Suprapubic skin (tissue), 4 donors: ENCODE measurements around the gene PLXNA4. TPM values are rescaled to one million over a fixed set of nuclear protein-coding genes. Genes with fewer than 3 reads are reported as not detected.

Experiments used
- DNase-seq, 2 donors: peaks; one replicate each; pipeline ENCODE4 v3.0.0-alpha.2; 2019; ENCODE audit warnings: low spot score in 2 of 2
- H3K27ac ChIP-seq: fragments of 200-600 bp; sonication (generic); one replicate; pipeline ENCODE4 v1.5.1; 2019
- H3K27me3 ChIP-seq: fragments of 200-600 bp; sonication (generic); one replicate; pipeline ENCODE4 v1.5.1; 2019
- H3K36me3 ChIP-seq: fragments of 200-600 bp; sonication (generic); one replicate; pipeline ENCODE4 v1.5.1; 2019
- H3K4me1 ChIP-seq: fragments of 200-600 bp; sonication (generic); one replicate; pipeline ENCODE4 v1.5.1; 2019
- H3K4me3 ChIP-seq: fragments of 200-600 bp; sonication (generic); one replicate; pipeline ENCODE4 v1.5.1; 2019; ENCODE audit warnings: mild to moderate bottlenecking
- H3K9me3 ChIP-seq: fragments of 200-600 bp; sonication (generic); one replicate; pipeline ENCODE4 v1.5.1; 2019
- CTCF ChIP-seq, 2 donors: fragments of 200-600 bp in 1 of 2; fragments of 450-650 bp in 1 of 2; sonication (generic) in 1 of 2; IDR thresholded peaks; one replicate each; pipeline ENCODE4 v1.5.1; 2016 to 2019; ENCODE audit warnings: antibody characterized with exemption in 2 of 2, mild to moderate bottlenecking in 1 of 2, moderate library complexity in 1 of 2
- EP300 ChIP-seq: sonication (generic); formaldehyde crosslinking; IDR thresholded peaks from one replicate; pipeline ENCODE4 v1.6.1; 2017; ENCODE audit warnings: antibody characterized with exemption
- POLR2A ChIP-seq, 2 donors: fragments of 450-650 bp; IDR thresholded peaks; one replicate each; pipeline ENCODE4 v1.6.1; 2017; ENCODE audit warnings: antibody characterized with exemption in 2 of 2, mild to moderate bottlenecking in 2 of 2, moderate library complexity in 2 of 2
- POLR2AphosphoS5 ChIP-seq, 3 donors: sonication (generic); formaldehyde crosslinking; IDR thresholded peaks; one replicate each; pipeline ENCODE4 v1.6.1; 2017; ENCODE audit warnings: antibody characterized with exemption in 3 of 3
- WGBS: methylation state at CpG from one replicate; pipeline ENCODE4 v1.1.5; 2018; 5-methylcytosine and 5-hydroxymethylcytosine counted together
- total RNA-seq, 4 donors: library from RNA; depleted of rRNA; stranded (reverse); fragments of >200 nt; gene quantifications; one replicate each; pipeline ENCODE4 v1.1.0, GENCODE V29; 2016

PLXNA4 gene
- total RNA-seq, 4 donors from 2014 or later = 5.4 to 10.7 (median 7.1) TPM

GRCh38 chr7:132486274-132486610, 90.0 kb downstream of the PLXNA4 start:
- Histone ChIP-seq H3K4me1 (peaks cover 21% of the 10 kb centered on the region), H3K4me3 (no peak overlapping the region), H3K27ac (no peak overlapping the region), H3K9me3 (no peaks in the 10 kb centered on the region), H3K27me3 (peaks cover 22% of the 10 kb centered on the region), H3K36me3 (no peaks in the 10 kb centered on the region)
- peak in 1 of 2 donors; percentile 87 for DNase-seq
- 39% methylated on average over 6 of the region's 6 CpGs for WGBS
- TF ChIP-seq EP300 = no peak
- TF ChIP-seq POLR2A (IDR thresholded peaks at IDR 0.05) = no peak
- TF ChIP-seq CTCF (IDR thresholded peaks at IDR 0.05) = no peak
- no peak for TF ChIP-seq POLR2AphosphoS5 (IDR thresholded peaks at IDR 0.05)

- H3K27ac ChIP-seq = no peak overlapping the region
- no peak for DNase-seq
- TF ChIP-seq CTCF (IDR thresholded peaks at IDR 0.05) = no peak
- no peak for TF ChIP-seq POLR2AphosphoS5 (IDR thresholded peaks at IDR 0.05)
- no peak for TF ChIP-seq EP300
- TF ChIP-seq POLR2A (IDR thresholded peaks at IDR 0.05) = no peak
Measured at GRCh38 chr7:132485600-132486273, 90.5 kb downstream of the PLXNA4 start.

GRCh38 chr7:132485136-132485535, 91.1 kb downstream of the PLXNA4 start:
- no peak for TF ChIP-seq CTCF (IDR thresholded peaks at IDR 0.05)
- no peak for TF ChIP-seq EP300
- no peak for TF ChIP-seq POLR2A (IDR thresholded peaks at IDR 0.05)
- TF ChIP-seq POLR2AphosphoS5 (IDR thresholded peaks at IDR 0.05) = no peak
- H3K36me3 ChIP-seq = no peaks in the 10 kb centered on the region
- H3K27ac ChIP-seq = no peak overlapping the region
- WGBS = 64% methylated on average over 6 of the region's 6 CpGs
- peaks cover 21% of the 10 kb centered on the region for H3K4me1 ChIP-seq
- peaks cover 22% of the 10 kb centered on the region for H3K27me3 ChIP-seq
- DNase-seq = no peak
- no peak overlapping the region for H3K4me3 ChIP-seq
- H3K9me3 ChIP-seq = no peaks in the 10 kb centered on the region

More at GRCh38 chr7:132485600-132486273, 90.5 kb downstream of the PLXNA4 start:
- Histone ChIP-seq H3K9me3 (no peaks in the 10 kb centered on the region), H3K4me1 (peaks cover 21% of the 10 kb centered on the region), H3K27me3 (peaks cover 22% of the 10 kb centered on the region), H3K4me3 (no peak overlapping the region), H3K36me3 (no peaks in the 10 kb centered on the region)
- WGBS = 70% methylated on average over 9 of the region's 9 CpGs

GRCh38 chr7:132482866-132483265, 93.4 kb downstream of the PLXNA4 start:
- Histone ChIP-seq H3K27ac (no peak overlapping the region), H3K27me3 (peaks cover 21% of the 10 kb centered on the region)
- 91% methylated on average over 8 of the region's 8 CpGs for WGBS

More at GRCh38 chr7:132482866-132483265, 93.4 kb downstream of the PLXNA4 start:
- TF ChIP-seq EP300 (no peak), CTCF (IDR thresholded peaks at IDR 0.05) (no peak), POLR2A (IDR thresholded peaks at IDR 0.05) (no peak), POLR2AphosphoS5 (IDR thresholded peaks at IDR 0.05) (no peak)
- peaks cover 15% of the 10 kb centered on the region for H3K4me1 ChIP-seq
- H3K4me3 ChIP-seq = no peak overlapping the region
- H3K9me3 ChIP-seq = no peaks in the 10 kb centered on the region
- no peaks in the 10 kb centered on the region for H3K36me3 ChIP-seq
- no peak for DNase-seq
